Tibial nerve (tissue), 4 donors: Measurements from ENCODE around the gene FAN1. TPM values are rescaled to one million over a fixed set of nuclear protein-coding genes. Genes with fewer than 3 reads are reported as not detected.
A peak's percentile ranks its signal among the peaks of the same experiment; 100 is the strongest.

Experiments used
- DNase-seq, 2 donors: peaks; one replicate each; pipeline ENCODE4 v3.0.0-alpha.2; 2019; ENCODE audit warnings: low spot score in 2 of 2
- H3K27ac ChIP-seq, 4 donors: fragments of 200-600 bp; sonication (generic) in 3 of 4; one replicate each; pipeline ENCODE4 v1.5.1; 2017 to 2019; ENCODE audit warnings: mild to moderate bottlenecking in 1 of 4
- H3K27me3 ChIP-seq, 2 donors: fragments of 200-600 bp; sonication (generic) in 1 of 2; one replicate each; pipeline versions ENCODE4 v1.5.1 to v1.6.0; 2017 to 2019
- H3K36me3 ChIP-seq, 3 donors: fragments of 200-600 bp; sonication (generic); one replicate each; pipeline ENCODE4 v1.5.1; 2018 to 2019
- H3K4me1 ChIP-seq, 4 donors: fragments of 200-600 bp; sonication (generic) in 3 of 4; one replicate each; pipeline ENCODE4 v1.5.1; 2017 to 2019
- H3K4me3 ChIP-seq, 4 donors: fragments of 200-600 bp; sonication (generic) in 3 of 4; one replicate each; pipeline ENCODE4 v1.5.1; 2017 to 2019; ENCODE audit warnings: mild to moderate bottlenecking in 1 of 4, moderate library complexity in 1 of 4
- H3K9me3 ChIP-seq, 4 donors: fragments of 200-600 bp; sonication (generic) in 3 of 4; one replicate each; pipeline ENCODE4 v1.5.1; 2017 to 2019
- CTCF ChIP-seq, 5 experiments: fragments of 200-600 bp in 3 of 5; fragments of 450-650 bp in 2 of 5; sonication (generic) in 3 of 5; IDR thresholded peaks; one replicate each; pipeline ENCODE4 v1.5.1; 2016 to 2019; ENCODE audit warnings: antibody characterized with exemption in 5 of 5, mild to moderate bottlenecking in 3 of 5, moderate library complexity in 2 of 5
- EP300 ChIP-seq, 2 donors: sonication (generic); formaldehyde crosslinking; IDR thresholded peaks; one replicate each; pipeline ENCODE4 v1.6.1; 2017; ENCODE audit warnings: antibody characterized with exemption in 2 of 2, mild to moderate bottlenecking in 1 of 2
- POLR2A ChIP-seq, 2 donors: fragments of 450-650 bp; IDR thresholded peaks; one replicate each; pipeline ENCODE4 v1.6.1; 2017; ENCODE audit warnings: antibody characterized with exemption in 2 of 2, mild to moderate bottlenecking in 2 of 2, moderate library complexity in 2 of 2
- WGBS, 2 donors: methylation state at CpG; one replicate each; pipeline ENCODE4 v1.1.5; 2018; 5-methylcytosine and 5-hydroxymethylcytosine counted together
- total RNA-seq, 4 donors: library from RNA; depleted of rRNA; stranded (reverse); fragments of >200 nt; gene quantifications; one replicate each; pipeline ENCODE4 v1.1.0, GENCODE V29; 2016

Gene FAN1
- total RNA-seq, 4 donors from 2014 or later = 15.9 to 24.3 (median 17.4) TPM

GRCh38 chr15:30954674-30955073, 51.0 kb downstream of the FAN1 start:
- no peak overlapping the region for H3K4me3 ChIP-seq
- H3K4me1 ChIP-seq = peaks cover 0 to 26% (median 0%) of the 10 kb centered on the region in 4 donors
- TF ChIP-seq CTCF (IDR thresholded peaks at IDR 0.05) (no peak), POLR2A (IDR thresholded peaks at IDR 0.05) (no peak), EP300 (IDR thresholded peaks at IDR 0.05) (no peak)
- DNase-seq = no peak
- H3K9me3 ChIP-seq = no peaks in the 10 kb centered on the region
- 83 to 93% methylated on average over 1 of the region's 1 CpG for WGBS, 2 donors
- H3K27ac ChIP-seq = no peak overlapping the region
- no peaks in the 10 kb centered on the region for H3K27me3 ChIP-seq
- H3K36me3 ChIP-seq = peaks cover 4 to 90% (median 29%) of the 10 kb centered on the region in 3 donors

GRCh38 chr15:30956216-30957124, 52.8 kb downstream of the FAN1 start:
- peaks cover 2 to 90% (median 21%) of the 10 kb centered on the region in 3 donors for H3K36me3 ChIP-seq
- 63 to 65% methylated on average over 6 of the region's 6 CpGs for WGBS, 2 donors
- no peak for DNase-seq

GRCh38 chr15:30958219-30958618, 54.5 kb downstream of the FAN1 start:
- no peak for DNase-seq
- WGBS, 2 donors = 78 to 85% methylated on average over 5 of the region's 5 CpGs
- H3K9me3 ChIP-seq = no peaks in the 10 kb centered on the region
- peaks cover 2 to 79% (median 18%) of the 10 kb centered on the region in 3 donors for H3K36me3 ChIP-seq
- peaks cover 0 to 41% (median 0%) of the 10 kb centered on the region in 4 donors for H3K4me1 ChIP-seq
- H3K4me3 ChIP-seq = no peak overlapping the region
- TF ChIP-seq POLR2A (IDR thresholded peaks at IDR 0.05) (no peak), CTCF (IDR thresholded peaks at IDR 0.05) (no peak), EP300 (IDR thresholded peaks at IDR 0.05) (no peak)
- no peak overlapping the region for H3K27ac ChIP-seq
- H3K27me3 ChIP-seq = no peaks in the 10 kb centered on the region

More at GRCh38 chr15:30956216-30957124, 52.8 kb downstream of the FAN1 start:
- no peak for TF ChIP-seq EP300 (IDR thresholded peaks at IDR 0.05)
- no peak for TF ChIP-seq POLR2A (IDR thresholded peaks at IDR 0.05)
- no peak for TF ChIP-seq CTCF (IDR thresholded peaks at IDR 0.05)
- no peaks in the 10 kb centered on the region for H3K27me3 ChIP-seq
- no peaks in the 10 kb centered on the region for H3K9me3 ChIP-seq
- H3K4me1 ChIP-seq = peaks cover 0 to 39% (median 0%) of the 10 kb centered on the region in 4 donors
- peak overlapping the region in 1 of 4 donors; percentile 21 for H3K27ac ChIP-seq
- no peak overlapping the region for H3K4me3 ChIP-seq

- H3K36me3 ChIP-seq = peaks cover 0 to 75% (median 11%) of the 10 kb centered on the region in 3 donors
- H3K4me1 ChIP-seq = peaks cover 0 to 24% (median 0%) of the 10 kb centered on the region in 4 donors
- H3K4me3 ChIP-seq = no peak overlapping the region
- no peaks in the 10 kb centered on the region for H3K9me3 ChIP-seq
- H3K27ac ChIP-seq = no peak overlapping the region
- TF ChIP-seq CTCF (IDR thresholded peaks at IDR 0.05) = no peak
- no peak for TF ChIP-seq EP300 (IDR thresholded peaks at IDR 0.05)
- TF ChIP-seq POLR2A (IDR thresholded peaks at IDR 0.05) = no peak
- no peak for DNase-seq
- H3K27me3 ChIP-seq = no peaks in the 10 kb centered on the region
These were observed 58.4 kb downstream of the FAN1 start for GRCh38 chr15:30962079-30962478.

GRCh38 chr15:30962659-30963058, 58.9 kb downstream of the FAN1 start:
- peaks cover 0 to 70% (median 9%) of the 10 kb centered on the region in 3 donors for H3K36me3 ChIP-seq
- no peaks in the 10 kb centered on the region for H3K27me3 ChIP-seq
- no peak overlapping the region for H3K27ac ChIP-seq
- no peaks in the 10 kb centered on the region for H3K9me3 ChIP-seq
- WGBS, 2 donors = 94 to 98% methylated on average over 3 of the region's 3 CpGs
- no peak for DNase-seq
- peaks cover 0 to 24% (median 0%) of the 10 kb centered on the region in 4 donors for H3K4me1 ChIP-seq
- TF ChIP-seq POLR2A (IDR thresholded peaks at IDR 0.05) (no peak), CTCF (IDR thresholded peaks at IDR 0.05) (no peak), EP300 (IDR thresholded peaks at IDR 0.05) (no peak)
- H3K4me3 ChIP-seq = no peak overlapping the region
